CD4-positive, alpha-beta T cell treated with Interleukin-15 for 1 hour (primary cell): ENCODE data around the gene ADCY5.

ENCODE experiments used
- DNase-seq: peaks from one replicate; pipeline ENCODE4 v3.0.0-alpha.2; 2020

ADCY5 gene

DNA sequence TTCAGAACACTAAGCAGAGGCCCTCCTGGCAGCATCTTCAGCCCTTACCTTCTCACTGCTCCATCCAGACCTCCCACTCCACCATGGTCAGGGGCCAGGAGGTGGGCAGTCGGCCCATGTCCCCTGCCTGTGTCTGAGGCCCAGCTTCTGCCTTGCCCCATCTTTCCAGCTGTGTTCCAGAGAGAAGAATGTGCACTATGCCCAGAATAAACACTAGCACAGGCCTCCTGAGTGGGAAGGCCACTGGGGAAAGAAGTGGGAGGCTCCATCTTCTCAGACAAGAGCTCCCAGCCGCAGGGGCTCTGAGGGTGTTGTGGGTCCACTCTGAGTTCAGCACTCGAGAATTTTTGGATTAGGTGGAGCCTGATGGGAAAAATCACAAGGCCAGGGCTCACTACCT is 44.5 kb downstream of the ADCY5 start:
- no peak for DNase-seq

DNA sequence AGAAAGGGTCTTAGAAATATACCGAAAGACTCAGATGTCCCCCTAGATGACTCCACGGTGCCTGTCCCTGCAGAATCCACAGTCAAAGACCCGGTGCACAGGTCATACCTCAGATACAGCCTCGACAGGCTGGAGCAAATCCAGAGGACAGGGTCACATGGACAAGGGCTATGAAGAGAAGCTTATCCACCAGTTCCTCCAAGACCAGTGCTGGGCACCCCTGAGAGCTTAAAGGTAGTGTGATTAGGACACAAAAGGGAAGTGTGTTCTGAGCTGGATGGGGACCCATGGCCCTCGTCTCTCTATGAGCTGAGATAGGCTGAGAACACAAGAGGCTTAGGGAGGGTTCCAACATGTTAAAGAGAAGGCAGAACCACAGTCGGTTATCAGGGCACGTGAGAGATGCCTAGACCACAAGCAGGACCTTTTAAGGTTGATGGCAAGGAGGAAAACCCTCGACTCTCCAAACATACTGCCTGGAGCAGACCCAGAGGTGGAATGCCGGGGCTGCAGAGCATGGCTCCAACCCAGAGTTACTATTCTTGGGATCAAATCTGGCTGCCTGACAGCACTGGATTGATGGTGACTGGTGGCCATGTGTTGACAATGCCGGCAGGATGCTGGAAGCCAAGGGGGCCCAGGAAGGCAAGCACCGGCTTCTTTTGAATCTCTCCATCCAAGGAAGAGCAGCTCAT is 46.9 kb downstream of the ADCY5 start:
- no peak for DNase-seq

GRCh38 chr3:123400169-123400568 is 48.7 kb downstream of the ADCY5 start:
- no peak for DNase-seq

- DNase-seq = no peak
These were observed 49.2 kb downstream of the ADCY5 start for GRCh38 chr3:123399653-123400052.

GRCh38 chr3:123397921-123398785 is 50.7 kb downstream of the ADCY5 start:
- no peak for DNase-seq

DNA sequence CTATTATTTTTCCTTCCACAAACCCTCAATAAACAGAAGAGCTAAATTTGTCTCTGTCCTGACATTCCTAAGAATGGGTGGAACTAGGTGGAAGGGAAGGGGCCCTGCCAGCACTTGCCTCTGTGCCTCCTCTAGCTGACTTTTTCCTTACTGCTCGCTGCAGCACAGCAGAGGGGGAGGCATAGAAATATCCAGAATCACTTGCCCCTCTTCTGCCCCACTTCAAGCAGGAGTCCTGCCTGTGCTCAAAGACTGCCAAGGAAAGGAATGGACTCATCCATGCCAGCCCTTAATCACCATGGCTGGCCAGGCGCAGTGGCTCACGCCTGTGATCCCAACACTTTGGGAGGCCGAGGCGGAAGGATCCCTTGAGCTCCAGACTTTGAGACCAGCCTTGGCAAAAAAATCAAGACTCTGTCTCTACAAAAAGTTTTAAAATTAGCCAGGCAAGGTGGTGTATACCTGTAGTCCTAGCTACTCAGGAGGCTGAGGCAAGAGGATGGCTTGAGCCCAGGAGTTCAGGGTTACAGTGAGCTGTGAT is 51.8 kb downstream of the ADCY5 start:
- no peak for DNase-seq

DNA sequence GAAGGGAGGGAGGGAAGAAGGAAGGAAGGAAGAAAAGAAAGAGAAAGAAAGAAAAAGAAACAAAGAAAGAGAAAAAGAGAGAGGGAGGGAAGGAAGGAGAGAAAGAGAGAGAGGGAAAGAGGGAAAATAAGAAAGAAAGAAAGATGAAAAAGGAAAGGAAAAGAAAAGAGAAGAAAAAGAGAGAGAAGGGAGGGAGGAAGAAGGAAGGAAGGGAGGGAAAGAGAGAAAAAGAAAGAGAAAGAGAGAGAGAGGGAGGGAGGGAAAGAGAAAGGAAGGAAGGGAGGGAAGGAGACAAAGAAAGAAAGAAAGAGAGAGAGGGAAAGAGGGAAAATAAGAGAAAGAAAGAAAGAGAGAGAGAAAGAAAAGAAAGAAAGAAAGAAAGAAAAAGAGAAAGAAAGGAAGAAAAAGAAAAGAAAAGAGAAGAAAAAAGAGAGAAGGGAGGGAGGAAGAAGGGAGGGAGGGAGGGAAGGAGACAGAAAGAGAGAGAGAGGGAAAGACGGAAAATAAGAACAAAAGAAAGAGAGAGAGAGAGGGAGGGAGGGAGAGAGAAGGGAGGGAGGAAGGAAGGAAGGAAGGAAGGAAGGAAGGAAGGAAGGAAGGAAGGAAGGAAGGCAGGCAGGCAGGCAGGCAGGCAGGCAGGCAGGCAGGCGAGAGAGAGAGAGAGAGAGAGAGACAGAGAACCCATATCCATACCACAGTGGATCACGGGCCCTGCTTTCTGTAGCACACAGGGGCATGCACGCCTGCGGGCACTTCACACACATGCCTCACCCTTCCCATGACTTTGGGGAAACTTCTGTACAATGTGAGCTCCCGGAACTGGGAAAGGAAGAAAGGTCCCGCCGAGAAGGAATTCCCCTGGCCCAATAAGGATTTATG is 52.5 kb downstream of the ADCY5 start:
- DNase-seq = no peak

DNA sequence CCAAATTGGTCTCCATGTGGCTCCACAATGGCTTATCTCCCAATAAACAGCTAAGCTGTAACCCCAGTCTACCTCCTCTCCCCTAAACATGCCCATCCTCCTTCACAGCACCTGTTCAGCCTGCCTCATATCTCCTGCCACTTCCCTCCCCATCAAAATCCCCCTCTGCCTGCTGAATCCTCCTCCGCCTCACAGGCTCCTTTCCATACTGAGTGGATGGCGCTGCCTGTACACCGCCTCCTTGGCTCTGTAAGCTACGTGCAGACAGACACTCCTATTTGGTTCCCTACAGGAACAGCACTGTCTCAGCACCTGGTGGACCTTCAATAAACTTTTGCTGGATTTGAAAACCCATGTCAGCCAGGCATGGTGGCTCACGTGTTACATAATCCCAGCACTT is 53.7 kb downstream of the ADCY5 start:
- no peak for DNase-seq

- no peak for DNase-seq
These were observed 54.4 kb downstream of the ADCY5 start for GRCh38 chr3:123394391-123395020.

DNA sequence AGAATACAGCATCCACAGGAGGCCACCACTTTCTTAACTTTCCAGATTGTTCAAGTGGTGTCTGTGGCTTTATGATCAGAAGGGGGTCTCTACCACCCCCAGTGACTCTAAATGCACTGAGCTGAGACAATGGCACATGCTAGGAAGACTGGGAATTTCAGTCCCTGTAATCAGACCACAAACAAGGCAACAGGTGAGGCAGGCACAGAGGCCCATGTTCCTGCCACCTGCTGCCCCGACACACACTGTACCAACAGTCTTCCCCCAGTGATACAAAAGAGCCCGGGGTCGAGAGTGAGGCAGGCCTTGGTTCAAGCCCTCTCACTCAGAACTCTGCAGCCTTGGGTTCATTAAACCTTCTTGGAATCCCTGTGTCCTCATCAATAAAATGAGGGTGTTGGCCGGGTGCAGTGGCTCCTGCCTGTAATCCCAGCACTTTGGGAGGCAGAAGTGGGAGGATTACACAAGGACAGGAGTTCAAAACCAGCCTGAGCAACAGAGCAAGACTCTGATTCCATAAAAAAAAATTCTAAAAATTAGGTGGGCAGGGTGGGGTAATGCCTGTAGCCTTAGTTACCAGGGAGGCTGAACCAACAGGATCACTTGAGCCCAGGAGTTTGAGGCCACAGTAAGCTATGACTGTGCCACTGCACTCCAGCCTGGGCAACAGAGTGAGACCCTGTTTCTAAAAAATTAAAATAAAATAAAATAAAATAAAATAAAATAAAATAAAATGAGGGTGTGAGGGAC is 55.8 kb downstream of the ADCY5 start:
- no peak for DNase-seq

DNA sequence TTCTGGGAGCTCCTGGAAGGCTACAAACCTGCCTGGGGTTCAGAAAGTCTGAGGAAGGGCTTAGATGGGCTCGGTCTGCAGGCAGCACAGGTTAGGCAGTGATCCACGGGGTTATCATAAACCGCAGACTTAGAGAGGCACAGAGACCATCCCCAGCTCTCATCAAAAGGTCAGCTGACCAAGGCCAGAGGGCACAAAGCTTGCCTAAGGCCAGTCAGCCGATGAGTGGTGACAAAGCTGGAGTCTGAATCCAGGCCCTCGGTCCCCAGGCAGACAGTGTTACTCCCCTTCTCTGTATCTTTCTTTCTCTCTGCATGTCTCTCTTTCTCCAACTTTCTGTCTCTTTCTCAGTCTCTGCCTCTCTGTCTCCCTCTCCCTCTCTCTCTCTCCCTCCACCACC is 56.5 kb downstream of the ADCY5 start:
- no peak for DNase-seq

DNA sequence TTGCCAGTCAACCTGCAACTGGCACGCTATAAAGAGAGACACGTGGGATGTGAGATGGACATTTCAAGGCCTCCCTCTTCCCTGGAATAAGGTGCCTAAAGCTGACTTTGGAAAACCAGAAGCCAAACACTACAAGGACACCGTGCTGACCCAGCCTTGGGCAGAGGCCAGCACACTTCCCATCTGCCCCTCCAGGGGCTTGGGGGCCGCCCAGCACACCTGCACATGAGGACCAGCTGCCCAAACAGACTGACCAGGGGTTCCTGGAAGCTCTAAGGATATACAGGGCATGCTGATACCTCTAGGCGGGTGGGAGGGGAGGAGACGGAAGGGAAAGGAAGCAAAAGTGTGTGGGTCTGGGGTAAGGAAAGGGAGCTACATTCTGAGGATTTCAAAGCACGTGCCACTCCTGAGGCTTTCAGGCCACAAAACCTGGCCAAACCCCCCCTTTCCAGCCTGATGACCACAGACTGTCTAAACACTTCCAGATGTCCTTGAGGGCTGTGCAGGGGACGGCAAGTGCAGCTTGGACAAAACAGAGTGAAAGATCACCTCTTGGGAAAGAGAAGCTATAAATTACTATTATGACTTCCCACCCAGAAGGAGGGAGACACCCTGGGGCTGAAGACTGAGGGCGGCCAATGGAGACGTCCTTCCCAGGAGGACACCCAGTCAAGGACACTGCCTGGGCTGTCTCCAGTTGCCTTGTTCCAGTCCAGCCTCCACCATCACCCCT is 57.9 kb downstream of the ADCY5 start:
- no peak for DNase-seq

- no peak for DNase-seq
These were observed 59.3 kb downstream of the ADCY5 start for GRCh38 chr3:123389628-123389918.

DNA sequence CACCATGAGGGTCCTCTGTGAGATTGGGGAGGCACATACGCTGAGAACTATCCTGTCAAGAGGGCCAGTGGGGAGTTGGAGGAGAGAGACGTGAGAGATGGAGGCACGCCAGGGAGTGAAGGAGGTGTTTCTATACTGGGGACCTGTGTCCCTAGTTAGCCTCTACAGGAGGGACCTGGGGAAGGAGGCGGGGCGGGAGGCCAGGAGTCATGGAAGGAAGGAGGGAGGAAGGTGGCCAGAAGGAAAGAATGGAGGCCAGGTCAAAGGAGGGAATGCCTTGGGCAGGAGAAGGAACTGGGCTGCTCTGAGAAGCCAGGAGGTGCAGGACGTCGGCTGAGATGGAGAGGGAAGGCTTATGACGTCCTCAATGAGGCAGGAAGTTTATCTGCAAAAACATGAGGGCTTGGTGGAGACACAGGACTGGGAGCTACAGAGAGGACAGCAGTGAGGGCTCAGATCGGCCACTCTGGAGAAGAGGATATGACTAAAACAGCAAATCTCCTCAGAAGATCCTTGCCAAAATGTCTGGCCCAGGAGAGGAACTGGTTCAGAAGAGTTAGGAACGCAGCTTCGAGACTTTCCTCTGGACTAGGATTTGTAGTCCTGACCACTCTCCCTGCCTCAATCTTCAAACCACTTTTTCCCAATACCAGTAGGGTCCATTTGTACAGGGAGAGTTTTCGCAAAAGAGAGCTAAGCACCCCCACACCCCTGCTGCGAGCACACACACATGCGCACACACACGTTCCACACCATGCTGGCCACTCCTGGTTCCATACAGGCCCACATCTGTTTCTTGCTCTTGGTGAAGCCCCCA is 59.9 kb downstream of the ADCY5 start:
- no peak for DNase-seq

- no peak for DNase-seq
These were observed 60.8 kb downstream of the ADCY5 start for GRCh38 chr3:123388042-123388441.

GRCh38 chr3:123387532-123387931 is 61.4 kb downstream of the ADCY5 start:
- DNase-seq = no peak

DNA sequence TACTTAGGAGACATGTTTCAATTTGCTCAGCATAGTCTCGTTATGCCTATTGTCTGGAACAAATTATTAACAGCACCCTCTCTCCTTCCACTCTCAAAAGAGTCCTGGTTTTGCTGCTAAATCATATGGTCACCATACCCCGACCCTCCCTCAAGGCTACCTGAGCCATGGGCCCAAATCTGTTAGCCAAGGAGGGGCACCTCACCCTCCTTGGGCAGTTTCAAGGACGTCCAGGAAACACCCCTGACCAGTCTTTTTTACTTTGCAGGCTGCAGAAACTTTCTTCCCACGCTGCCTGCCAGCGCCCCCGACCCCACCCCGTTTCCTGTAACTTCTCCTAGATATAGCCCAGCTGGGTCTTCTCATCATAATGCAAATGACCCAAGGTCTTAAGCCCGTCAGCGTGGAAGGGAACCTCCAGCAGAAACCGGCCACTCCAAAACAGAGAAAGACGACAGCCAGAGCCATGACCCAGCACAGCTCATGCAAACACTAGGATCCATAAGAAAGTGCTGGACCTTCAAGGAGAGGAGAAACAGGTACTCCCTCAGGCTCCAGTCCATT is 62.3 kb downstream of the ADCY5 start:
- DNase-seq = no peak

GRCh38 chr3:123385981-123386380 is 62.9 kb downstream of the ADCY5 start:
- DNase-seq = no peak

GRCh38 chr3:123385499-123385898 is 63.4 kb downstream of the ADCY5 start:
- DNase-seq = no peak

- no peak for DNase-seq
These were observed 63.9 kb downstream of the ADCY5 start for GRCh38 chr3:123385001-123385401.
